HL-60 (cell line): Measurements from ENCODE around the gene GRIN1.

Experiments used
- CTCF ChIP-seq: IDR thresholded peaks from one replicate; pipeline ENCODE4 v1.5.1; 2011; ENCODE audit warnings: low read length, control low read depth, inconsistent platforms; ENCODE audit not compliant: insufficient read depth
- GABPA ChIP-seq: IDR thresholded peaks from 2 replicates; pipeline ENCODE4 v1.6.1; 2012; ENCODE audit warnings: low read depth
- POLR2AphosphoS5 ChIP-seq: IDR thresholded peaks from 2 replicates; pipeline ENCODE4 v1.6.1; 2012; ENCODE audit warnings: low read depth
- REST ChIP-seq: IDR thresholded peaks from 2 replicates; pipeline ENCODE4 v1.6.1; 2012; ENCODE audit warnings: low read depth; ENCODE audit not compliant: insufficient replicate concordance
- SPI1 ChIP-seq: IDR thresholded peaks from 2 replicates; pipeline ENCODE4 v1.6.1; 2012; ENCODE audit warnings: low read depth, mild to moderate bottlenecking, borderline replicate concordance

GRCh38 chr9:137136881-137137607 lies 1.9 kb upstream of the GRIN1 start:
- TF ChIP-seq CTCF (no peak), REST (no peak), POLR2AphosphoS5 (no peak), GABPA (no peak), SPI1 (no peak)
